IPS DF 6.9 (cell line): ENCODE results near the gene GSDMA.

Experiments
- DNase-seq: peaks from one replicate; pipeline ENCODE4 v3.0.0-alpha.2; 2013; ENCODE audit warnings: low read depth, low spot score
- H3K27ac ChIP-seq: one replicate; pipeline ENCODE4 v1.5.1; 2013; ENCODE audit warnings: low read length, control low read depth
- H3K27me3 ChIP-seq: 2 replicates; pipeline ENCODE4 v1.6.1; 2013; ENCODE audit warnings: mild to moderate bottlenecking, low read length; ENCODE audit not compliant: control insufficient read depth, insufficient read depth
- H3K36me3 ChIP-seq: 2 replicates; pipeline ENCODE4 v1.6.1; 2013; ENCODE audit warnings: low read length; ENCODE audit not compliant: control insufficient read depth, insufficient read depth
- H3K4me1 ChIP-seq: 2 replicates; pipeline ENCODE4 v1.6.1; 2013; ENCODE audit warnings: low read length; ENCODE audit not compliant: control insufficient read depth, insufficient read depth
- H3K4me3 ChIP-seq: 2 replicates; pipeline ENCODE4 v1.5.1; 2013; ENCODE audit warnings: mild to moderate bottlenecking, low read length
- H3K9me3 ChIP-seq: 2 replicates; pipeline ENCODE4 v1.6.1; 2013; ENCODE audit warnings: low read length, inconsistent platforms; ENCODE audit not compliant: control insufficient read depth, insufficient read depth
- WGBS: extraction: QIAGEN DNeasy Blood & Tissue Kit; methylation state at CpG from one replicate; pipeline ENCODE4 v1.1.7; 2013; ENCODE audit warnings: mixed read lengths, missing lambda C conversion rate; ENCODE audit not compliant: insufficient read length, insufficient coverage; 5-methylcytosine and 5-hydroxymethylcytosine counted together

GSDMA gene

GRCh38 chr17:39963829-39964228 is 1.0 kb downstream of the GSDMA start:
- Histone ChIP-seq H3K27me3 (no peaks in the 10 kb centered on the region), H3K4me3 (no peak overlapping the region), H3K27ac (no peak overlapping the region), H3K36me3 (no peaks in the 10 kb centered on the region), H3K9me3 (no peaks in the 10 kb centered on the region), H3K4me1 (no peaks in the 10 kb centered on the region; the same call in 1 of the 2 replicates)
- DNase-seq: no peak
- no CpG with 5 or more reads among the region's 6 CpGs for WGBS

GRCh38 chr17:39965017-39965699 is 2.4 kb downstream of the GSDMA start:
- H3K4me1 ChIP-seq: no peaks in the 10 kb centered on the region; the same call in 1 of the 2 replicates
- DNase-seq: no peak
- H3K27me3 ChIP-seq: no peaks in the 10 kb centered on the region
- H3K4me3 ChIP-seq: no peak overlapping the region
- H3K27ac ChIP-seq: no peak overlapping the region
- H3K36me3 ChIP-seq: no peaks in the 10 kb centered on the region
- H3K9me3 ChIP-seq: no peaks in the 10 kb centered on the region
- no CpG with 5 or more reads among the region's 8 CpGs for WGBS

GRCh38 chr17:39966771-39967170 is 4.0 kb downstream of the GSDMA start:
- Histone ChIP-seq H3K27me3 (no peaks in the 10 kb centered on the region), H3K4me1 (no peaks in the 10 kb centered on the region; the same call in 1 of the 2 replicates), H3K36me3 (no peaks in the 10 kb centered on the region), H3K9me3 (no peaks in the 10 kb centered on the region), H3K27ac (no peak overlapping the region), H3K4me3 (no peak overlapping the region)
- no peak for DNase-seq
- WGBS: no CpG with 5 or more reads among the region's 6 CpGs

- no peak overlapping the region for H3K27ac ChIP-seq
- H3K27me3 ChIP-seq: no peaks in the 10 kb centered on the region
- no peak overlapping the region for H3K4me3 ChIP-seq
- WGBS: no CpG with 5 or more reads among the region's 2 CpGs
- H3K4me1 ChIP-seq: no peaks in the 10 kb centered on the region
- no peaks in the 10 kb centered on the region for H3K9me3 ChIP-seq
- DNase-seq: no peak
- H3K36me3 ChIP-seq: no peaks in the 10 kb centered on the region
Measured at GRCh38 chr17:39968761-39969160, 6.0 kb downstream of the GSDMA start.

- no peak overlapping the region for H3K27ac ChIP-seq
- no peaks in the 10 kb centered on the region for H3K36me3 ChIP-seq
- no peak for DNase-seq
- H3K27me3 ChIP-seq: no peaks in the 10 kb centered on the region
- no peak overlapping the region for H3K4me3 ChIP-seq
- no peaks in the 10 kb centered on the region for H3K4me1 ChIP-seq
- H3K9me3 ChIP-seq: no peaks in the 10 kb centered on the region
- no CpG with 5 or more reads among the region's 6 CpGs for WGBS
Measured at GRCh38 chr17:39969375-39969774, 6.6 kb downstream of the GSDMA start.

GRCh38 chr17:39970157-39970692 is 7.4 kb downstream of the GSDMA start:
- no CpG with 5 or more reads among the region's 7 CpGs for WGBS
- Histone ChIP-seq H3K4me3 (no peak overlapping the region), H3K9me3 (no peaks in the 10 kb centered on the region), H3K36me3 (no peaks in the 10 kb centered on the region), H3K27me3 (no peaks in the 10 kb centered on the region), H3K27ac (no peak overlapping the region), H3K4me1 (no peaks in the 10 kb centered on the region)
- DNase-seq: no peak

- DNase-seq: no peak
- H3K9me3 ChIP-seq: no peaks in the 10 kb centered on the region
- H3K27me3 ChIP-seq: no peaks in the 10 kb centered on the region
- H3K4me1 ChIP-seq: no peaks in the 10 kb centered on the region
- no peak overlapping the region for H3K27ac ChIP-seq
- H3K36me3 ChIP-seq: no peaks in the 10 kb centered on the region
- WGBS: no CpG with 5 or more reads among the region's 4 CpGs
- H3K4me3 ChIP-seq: no peak overlapping the region
Measured at GRCh38 chr17:39971076-39971603, 8.3 kb downstream of the GSDMA start.

- no peaks in the 10 kb centered on the region for H3K27me3 ChIP-seq
- WGBS: no CpG with 5 or more reads among the region's 3 CpGs
- no peak for DNase-seq
- H3K9me3 ChIP-seq: no peaks in the 10 kb centered on the region
- H3K4me1 ChIP-seq: no peaks in the 10 kb centered on the region
- H3K4me3 ChIP-seq: no peak overlapping the region
- no peak overlapping the region for H3K27ac ChIP-seq
- no peaks in the 10 kb centered on the region for H3K36me3 ChIP-seq
Measured at GRCh38 chr17:39972271-39972670, 9.5 kb downstream of the GSDMA start.

GRCh38 chr17:39973496-39973895 is 10.7 kb downstream of the GSDMA start:
- H3K27me3 ChIP-seq: no peaks in the 10 kb centered on the region
- H3K27ac ChIP-seq: no peak overlapping the region
- no CpG with 5 or more reads among the region's 2 CpGs for WGBS

GRCh38 chr17:39974433-39974832 is 11.6 kb downstream of the GSDMA start:
- H3K27ac ChIP-seq: no peak overlapping the region
- no peak overlapping the region for H3K4me3 ChIP-seq
- no peaks in the 10 kb centered on the region for H3K9me3 ChIP-seq
- H3K4me1 ChIP-seq: no peaks in the 10 kb centered on the region
- DNase-seq: no peak
- WGBS: no CpG with 5 or more reads among the region's 5 CpGs
- no peaks in the 10 kb centered on the region for H3K27me3 ChIP-seq
- H3K36me3 ChIP-seq: no peaks in the 10 kb centered on the region

More at GRCh38 chr17:39973496-39973895, 10.7 kb downstream of the GSDMA start:
- no peaks in the 10 kb centered on the region for H3K36me3 ChIP-seq
- no peaks in the 10 kb centered on the region for H3K9me3 ChIP-seq
- no peak overlapping the region for H3K4me3 ChIP-seq
- DNase-seq: no peak
- no peaks in the 10 kb centered on the region for H3K4me1 ChIP-seq

GRCh38 chr17:39975801-39976200 is 13.0 kb downstream of the GSDMA start:
- H3K9me3 ChIP-seq: no peaks in the 10 kb centered on the region
- DNase-seq: no peak
- no peak overlapping the region for H3K4me3 ChIP-seq
- H3K4me1 ChIP-seq: no peaks in the 10 kb centered on the region
- H3K27me3 ChIP-seq: no peaks in the 10 kb centered on the region
- no CpG with 5 or more reads among the region's 4 CpGs for WGBS
- no peaks in the 10 kb centered on the region for H3K36me3 ChIP-seq
- no peak overlapping the region for H3K27ac ChIP-seq
